Erythroblast (primary cell): Measurements from ENCODE around the gene CCDC187.

Experiments
- DNase-seq, 2 experiments: peaks; one replicate each; lab custom pipeline; 2025; lab: John Stamatoyannopoulos, UW
- GATA1 ChIP-seq: IDR thresholded peaks from 2 replicates; pipeline ENCODE4 v1.6.1; 2011; ENCODE audit warnings: low read depth, mild to moderate bottlenecking, control low read depth, low read length, moderate library complexity
- POLR2A ChIP-seq: IDR thresholded peaks from 2 replicates; pipeline ENCODE4 v1.6.1; 2011; ENCODE audit warnings: mild to moderate bottlenecking, low read length

Gene CCDC187

DNA sequence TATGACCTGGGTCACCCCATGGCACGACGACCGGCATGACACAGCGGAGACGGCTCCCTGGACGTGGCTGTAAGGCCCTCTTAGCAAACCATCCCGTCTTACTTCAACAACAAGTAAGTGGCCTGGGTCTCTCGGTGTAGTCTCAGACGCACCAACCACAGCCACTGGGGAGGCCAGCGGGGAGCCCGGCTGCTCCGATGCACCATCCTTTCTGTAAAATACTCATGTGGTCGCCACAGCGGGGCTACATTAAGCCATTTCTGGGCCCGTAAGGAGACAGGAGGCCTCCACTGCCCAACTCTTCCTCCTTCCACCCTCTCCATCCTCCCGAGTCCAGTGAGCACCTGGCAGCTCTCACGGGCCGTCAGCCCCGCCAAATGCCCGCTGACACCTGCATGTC, 63.0 kb downstream of the CCDC187 start:
- TF ChIP-seq POLR2A (no peak), GATA1 (no peak)
- no peak for DNase-seq

DNA sequence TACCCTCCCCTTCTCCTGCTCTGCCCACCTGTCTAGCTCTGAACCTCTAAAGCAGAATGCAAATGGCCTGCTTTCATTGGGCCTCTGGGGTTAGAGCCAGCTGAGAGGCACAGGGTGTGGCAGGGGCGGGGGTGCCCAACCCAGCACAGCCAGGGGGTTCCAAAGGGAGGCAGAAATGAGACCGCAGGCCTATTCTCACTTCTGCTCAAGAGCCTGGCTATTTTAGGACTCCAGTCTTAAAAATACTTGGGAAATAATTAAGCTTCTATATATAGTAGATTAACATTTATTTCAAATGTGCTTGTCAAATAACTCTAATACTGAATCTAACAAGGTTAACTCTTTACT, 63.9 kb downstream of the CCDC187 start:
- DNase-seq = peak; percentile 54 to 55
- TF ChIP-seq POLR2A = no peak
- TF ChIP-seq GATA1 = no peak

DNA sequence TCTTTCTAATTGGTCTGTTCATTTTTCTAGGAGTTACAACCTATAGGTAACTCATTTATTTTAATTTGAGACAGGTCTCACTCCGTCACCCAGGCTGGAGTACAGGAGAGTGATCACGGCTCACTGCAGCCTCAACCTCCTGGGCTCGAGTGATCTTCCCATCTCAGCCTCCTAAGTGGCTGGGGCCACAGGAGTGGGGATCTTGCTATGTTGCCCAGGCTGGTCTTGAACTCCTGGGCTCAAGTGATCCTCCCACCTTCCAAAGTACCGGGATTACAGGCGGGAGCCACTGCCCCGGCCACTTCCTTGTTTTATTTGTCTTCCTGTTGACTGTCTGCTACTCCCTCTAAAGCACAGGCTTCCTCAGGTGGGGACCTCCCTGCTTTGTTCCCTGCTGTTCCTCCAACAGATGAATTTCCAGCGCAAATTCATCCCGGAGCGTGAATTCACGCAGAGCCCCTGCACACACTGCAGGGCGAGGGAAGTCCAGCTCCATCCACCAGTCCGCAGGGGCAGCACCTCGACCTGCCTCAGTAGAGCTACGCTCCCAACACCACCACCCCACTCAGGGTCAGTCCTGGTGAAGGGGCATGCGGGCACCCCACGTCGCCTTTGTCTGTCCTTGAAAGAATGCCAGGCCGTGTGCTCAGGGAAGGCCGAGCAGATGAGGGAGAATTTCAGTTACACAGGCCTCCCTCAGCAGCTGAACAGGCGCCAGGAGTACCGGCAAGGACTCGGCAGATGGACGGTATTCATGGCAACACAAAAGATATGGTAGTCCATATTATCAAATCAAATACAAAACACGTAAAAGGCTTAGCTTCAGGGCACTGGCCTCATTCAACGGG, 64.5 kb downstream of the CCDC187 start:
- no peak for TF ChIP-seq POLR2A
- TF ChIP-seq GATA1 = no peak
- DNase-seq = no peak

DNA sequence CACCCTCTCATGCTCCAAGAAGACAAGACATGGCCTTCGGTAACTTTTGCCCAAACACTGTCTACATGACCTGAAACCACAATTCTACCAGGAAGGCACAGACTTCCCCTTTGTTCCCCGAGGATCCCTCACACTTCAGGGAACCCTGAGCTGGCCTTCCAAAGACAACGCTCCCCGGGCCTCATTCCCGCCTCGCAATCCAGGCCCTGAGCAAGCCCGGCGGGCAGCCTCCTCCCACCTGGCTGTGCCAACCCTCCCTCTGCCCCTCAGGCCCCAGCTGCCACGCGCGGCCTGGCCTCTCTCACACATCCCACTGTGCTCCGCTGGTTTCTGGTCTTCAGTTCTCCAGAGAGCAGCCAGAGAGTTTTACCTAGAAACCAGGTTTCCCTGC, 65.6 kb downstream of the CCDC187 start:
- no peak for DNase-seq
- TF ChIP-seq GATA1 (no peak), POLR2A (no peak)

DNA sequence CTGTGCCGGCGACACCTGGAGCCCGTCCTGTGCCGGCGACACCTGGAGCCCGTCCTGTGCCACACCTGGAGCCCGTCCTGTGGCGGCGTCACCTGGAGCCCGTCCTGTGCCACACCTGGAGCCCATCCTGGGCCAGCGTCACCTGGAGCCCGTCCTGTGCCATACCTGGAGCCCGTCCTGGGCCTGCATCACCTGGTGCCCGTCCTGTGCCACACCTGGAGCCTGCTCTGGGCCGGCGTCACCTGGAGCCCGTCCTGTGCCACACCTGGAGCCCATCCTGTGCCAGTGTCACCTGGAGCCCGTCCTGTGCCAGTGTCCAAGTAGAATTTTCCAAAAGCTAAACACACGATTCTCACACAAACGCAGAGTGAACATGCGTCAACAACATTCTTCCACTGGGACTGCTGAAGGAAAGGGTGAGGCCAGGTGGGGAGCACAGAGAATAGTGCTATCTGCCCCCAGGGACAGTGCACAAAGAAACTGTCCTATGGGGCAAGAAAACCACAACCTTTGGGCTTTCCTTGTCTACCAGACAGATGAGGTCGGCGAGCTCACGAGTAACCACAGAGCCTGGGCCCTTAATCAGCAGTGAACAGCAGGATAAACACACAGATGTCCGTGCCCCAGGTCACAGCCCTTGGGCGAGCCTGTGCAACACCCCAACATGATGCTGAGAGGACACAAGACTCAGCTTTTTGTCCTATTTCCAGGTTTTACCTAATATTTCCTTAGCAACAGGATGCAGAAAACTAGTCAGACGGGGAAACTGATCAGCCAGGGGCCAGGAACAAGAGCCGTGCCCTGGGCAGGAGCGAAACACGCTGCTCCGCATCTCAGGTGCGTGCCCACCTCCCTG, 66.2 kb downstream of the CCDC187 start:
- TF ChIP-seq GATA1 (no peak), POLR2A (peak; percentile 62)
- peak; percentile 95 to 97 for DNase-seq

DNA sequence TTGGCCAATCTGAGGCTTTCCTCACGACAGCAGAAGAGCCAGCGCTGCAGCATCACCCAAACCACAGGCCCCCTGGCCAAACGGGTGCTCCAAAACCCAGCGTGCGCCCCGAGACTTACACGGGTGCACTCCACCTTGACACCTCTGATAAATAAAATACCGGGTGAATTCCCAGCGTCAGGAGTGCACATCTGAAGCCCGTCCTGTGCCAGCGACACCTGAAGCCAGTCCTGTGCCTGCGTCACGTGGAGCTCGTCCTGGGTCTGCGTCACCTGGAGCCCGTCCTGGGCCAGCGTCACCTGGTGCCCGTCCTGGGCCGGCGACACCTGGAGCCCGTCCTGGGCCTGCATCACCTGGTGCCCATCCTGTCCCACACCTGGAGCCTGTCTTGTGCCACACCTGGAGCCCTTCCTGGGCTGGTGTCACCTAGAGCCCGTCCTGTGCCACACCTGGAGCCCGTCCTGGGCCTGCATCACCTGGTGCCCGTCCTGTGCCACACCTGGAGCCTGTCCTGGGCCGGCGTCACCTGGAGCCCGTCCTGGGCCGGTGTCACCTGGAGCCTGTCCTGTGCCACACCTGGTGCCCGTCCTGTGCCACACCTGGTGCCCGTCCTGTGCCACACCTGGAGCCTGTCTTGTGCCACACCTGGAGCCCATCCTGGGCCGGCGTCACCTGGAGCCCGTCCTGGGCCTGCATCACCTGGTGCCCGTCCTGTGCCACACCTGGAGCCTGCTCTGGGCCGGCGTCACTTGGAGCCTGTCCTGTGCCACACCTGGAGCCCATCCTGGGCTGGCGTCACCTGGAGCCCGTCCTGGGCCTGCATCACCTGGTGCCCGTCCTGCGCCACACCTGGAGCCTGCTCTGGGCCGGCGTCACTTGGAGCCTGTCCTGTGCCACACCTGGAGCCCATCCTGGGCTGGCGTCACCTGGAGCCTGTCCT, 67.2 kb downstream of the CCDC187 start:
- peak in 1 of 2 experiments; percentile 28 for DNase-seq

DNA sequence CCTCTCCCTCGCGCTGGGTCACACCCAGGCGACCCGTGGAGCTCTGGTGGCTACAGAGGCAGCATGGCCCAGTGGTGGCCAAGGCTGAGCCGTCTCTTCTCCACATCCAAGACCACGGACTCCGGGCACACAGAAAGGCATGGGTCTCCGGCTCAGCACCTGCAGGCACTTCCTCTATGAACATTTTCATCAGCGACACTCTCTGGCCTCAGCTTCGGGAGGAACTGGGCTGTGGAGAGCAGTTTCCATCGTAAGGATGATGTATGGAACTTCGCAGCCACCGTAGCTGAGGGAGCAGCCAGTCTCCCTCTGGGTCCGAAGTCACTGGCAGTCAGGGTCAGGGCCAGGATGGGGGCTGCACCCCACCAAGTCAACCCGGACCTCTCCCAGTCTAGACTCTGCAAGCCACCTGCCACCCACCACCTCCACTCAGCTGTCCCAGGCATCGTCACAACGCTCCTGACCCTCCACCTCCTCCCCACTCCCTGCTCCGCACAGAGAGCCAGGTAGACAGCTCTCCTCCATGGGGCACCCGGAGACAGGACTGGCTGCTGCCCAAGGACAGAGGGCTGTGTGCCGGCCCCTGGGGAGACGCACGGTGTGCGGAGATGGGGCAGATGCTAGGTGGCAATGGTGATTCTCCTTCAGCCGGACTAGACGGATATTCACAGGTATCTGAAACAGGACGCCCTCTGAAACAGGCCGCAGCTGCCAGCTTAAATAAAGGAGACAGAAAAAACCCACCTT, 68.0 kb downstream of the CCDC187 start:
- no peak for TF ChIP-seq GATA1
- no peak for TF ChIP-seq POLR2A
- no peak for DNase-seq

DNA sequence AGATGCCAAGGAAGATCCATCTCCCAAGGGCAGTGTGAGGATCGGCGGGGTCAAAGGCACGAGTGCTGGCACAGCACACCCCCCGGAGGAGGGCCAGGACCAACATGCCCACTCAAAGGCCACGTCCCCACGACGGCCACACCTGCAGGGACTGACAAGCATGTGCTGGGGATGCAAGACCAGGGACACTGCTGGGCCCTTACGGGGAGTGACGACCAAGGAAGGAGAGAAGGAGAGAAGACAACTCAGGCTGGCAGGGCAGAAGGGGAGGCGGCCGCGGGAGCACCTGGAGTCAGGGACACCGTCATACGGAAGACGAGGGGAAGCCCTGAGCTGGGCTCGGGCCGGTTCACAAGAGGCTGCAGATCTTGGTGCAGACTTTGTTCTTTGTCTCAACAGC, 68.7 kb downstream of the CCDC187 start:
- DNase-seq = no peak
- TF ChIP-seq GATA1 (no peak), POLR2A (no peak)

DNA sequence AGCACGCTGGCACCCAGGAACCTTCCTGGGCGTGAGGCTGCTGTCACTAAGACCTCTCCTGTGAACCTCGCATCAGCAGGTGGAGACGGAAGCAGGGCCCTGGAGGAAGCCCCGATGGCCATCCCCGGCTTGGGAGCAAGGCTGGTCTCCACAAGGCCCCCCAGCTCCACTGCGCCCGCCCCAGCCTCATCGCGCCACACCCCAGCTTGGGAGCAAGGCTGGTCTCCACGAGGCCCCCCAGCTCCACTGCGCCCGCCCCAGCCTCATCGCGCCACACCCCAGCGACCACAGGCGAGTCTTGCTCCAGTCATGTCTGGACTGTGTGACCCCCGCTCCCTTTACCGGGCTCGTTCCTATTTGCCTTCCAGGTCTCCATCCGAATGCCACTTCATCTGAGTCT, 69.3 kb downstream of the CCDC187 start:
- TF ChIP-seq POLR2A = no peak
- no peak for TF ChIP-seq GATA1
- no peak for DNase-seq

DNA sequence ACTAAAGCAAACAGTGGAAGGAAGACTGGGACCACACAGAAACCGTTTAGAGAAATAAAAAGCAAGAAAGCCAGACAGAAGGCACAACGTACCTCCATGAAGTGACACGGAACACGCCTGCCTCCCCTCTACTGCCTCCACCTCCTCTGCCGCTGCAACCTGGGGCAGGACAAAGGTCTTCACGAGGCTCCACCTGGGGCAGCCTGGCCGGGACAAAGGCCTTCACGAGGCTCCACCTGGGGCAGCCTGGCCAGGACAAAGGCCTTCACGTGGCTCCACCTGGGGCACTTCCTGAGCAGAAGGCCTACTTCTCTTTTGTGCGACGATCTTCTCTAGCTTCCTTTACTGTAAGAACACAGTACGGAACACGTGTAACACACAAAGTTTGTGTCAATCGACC, 70.0 kb downstream of the CCDC187 start:
- TF ChIP-seq POLR2A (no peak), GATA1 (no peak)
- no peak for DNase-seq

DNA sequence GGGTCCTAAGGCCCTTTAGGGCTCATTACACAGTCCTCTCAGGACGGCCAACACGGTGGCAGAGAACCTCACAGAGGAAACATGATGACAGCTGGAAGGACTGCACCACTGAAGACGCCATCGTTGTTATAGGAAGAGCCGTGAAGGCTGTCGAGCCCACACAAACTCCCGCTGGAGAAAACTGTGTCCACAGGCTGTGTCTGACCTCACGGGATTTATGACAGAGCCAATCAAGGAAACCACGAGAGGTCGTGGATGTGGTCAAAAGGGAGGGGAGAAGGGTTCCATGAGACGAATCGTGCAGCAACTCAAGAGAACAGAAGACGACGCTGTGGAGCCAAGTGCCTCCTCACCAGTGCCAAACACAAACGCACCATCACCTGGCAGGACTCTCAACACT, 70.5 kb downstream of the CCDC187 start:
- TF ChIP-seq GATA1 = no peak
- no peak for TF ChIP-seq POLR2A
- no peak for DNase-seq

DNA sequence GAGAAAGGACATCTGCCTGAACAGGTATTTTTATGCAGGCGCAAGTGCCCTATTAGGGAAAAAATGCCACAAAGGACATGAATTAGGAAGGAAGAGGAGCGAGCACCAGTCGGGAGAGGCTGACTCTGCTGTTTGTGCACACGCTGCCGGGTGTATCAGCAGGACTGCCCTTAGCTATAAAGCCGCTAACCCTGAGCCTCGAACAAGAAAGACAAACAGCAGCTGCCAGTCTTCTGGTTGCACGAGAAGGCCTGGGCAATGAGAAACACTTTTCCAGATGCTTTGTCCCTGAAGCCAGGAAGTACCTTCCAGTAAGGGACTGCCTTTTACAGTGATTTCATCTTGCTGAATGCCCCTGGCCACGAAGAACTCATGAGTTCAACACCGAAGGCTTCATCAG, 70.9 kb downstream of the CCDC187 start:
- TF ChIP-seq GATA1 (no peak), POLR2A (no peak)
- no peak for DNase-seq

DNA sequence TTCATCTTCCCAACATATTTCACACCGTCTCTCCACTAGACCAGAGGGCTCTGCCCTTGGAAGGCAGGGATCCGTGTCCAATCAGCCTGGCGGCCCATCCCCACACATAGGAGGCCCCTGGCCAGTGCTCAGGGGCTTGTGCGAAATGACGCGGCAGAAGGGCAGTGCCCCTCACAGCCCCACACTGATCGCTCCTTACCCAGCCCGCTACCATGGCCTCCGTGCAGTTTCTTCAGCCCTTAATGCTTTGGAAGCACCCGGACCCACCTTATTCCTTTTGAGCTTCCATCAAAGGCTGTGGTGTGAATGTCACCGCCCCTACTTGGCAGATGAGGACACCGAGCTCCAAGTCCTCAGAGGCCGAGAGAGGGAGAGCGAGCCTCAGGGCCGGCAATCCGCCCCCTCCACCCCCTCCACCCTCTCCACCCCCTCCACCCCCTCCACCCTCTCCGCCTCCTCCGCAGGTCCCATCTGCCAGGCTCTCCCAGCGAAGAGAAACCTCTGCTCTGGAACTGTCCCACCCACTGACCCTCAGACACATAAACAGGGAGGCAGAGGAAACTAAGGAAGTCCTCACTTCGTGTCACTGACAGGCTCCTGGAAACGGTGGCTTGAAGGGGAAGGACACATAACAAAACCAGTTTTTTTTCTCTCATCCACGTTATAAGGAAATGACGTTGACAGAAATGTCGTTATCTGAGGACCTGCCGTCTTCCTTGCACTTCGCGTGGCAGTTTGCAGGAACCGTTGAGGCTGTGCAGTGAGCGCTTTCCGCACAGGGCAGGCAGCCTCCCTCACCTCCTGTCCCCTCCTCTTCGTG, 72.2 kb downstream of the CCDC187 start:
- TF ChIP-seq GATA1 (no peak), POLR2A (peak; percentile 39)
- peak; percentile 68 to 74 for DNase-seq
